LHCN-M2 (cell line): ENCODE measurements around the gene SCD5. TPM values are rescaled to one million over a fixed set of nuclear protein-coding genes. Genes with fewer than 3 reads are reported as not detected.

Source experiments
- DNase-seq: peaks from one replicate; pipeline ENCODE4 v3.0.0-alpha.2; 2012; ENCODE audit warnings: low read depth
- total RNA-seq: library from RNA; depleted of rRNA; stranded (reverse); fragments of >200 nt; gene quantifications from 2 replicates; pipeline ENCODE4 v1.2.3, GENCODE V29; 2014

The SCD5 gene
- total RNA-seq, 1 experiment from 2014 or later = 31.3 TPM

DNA sequence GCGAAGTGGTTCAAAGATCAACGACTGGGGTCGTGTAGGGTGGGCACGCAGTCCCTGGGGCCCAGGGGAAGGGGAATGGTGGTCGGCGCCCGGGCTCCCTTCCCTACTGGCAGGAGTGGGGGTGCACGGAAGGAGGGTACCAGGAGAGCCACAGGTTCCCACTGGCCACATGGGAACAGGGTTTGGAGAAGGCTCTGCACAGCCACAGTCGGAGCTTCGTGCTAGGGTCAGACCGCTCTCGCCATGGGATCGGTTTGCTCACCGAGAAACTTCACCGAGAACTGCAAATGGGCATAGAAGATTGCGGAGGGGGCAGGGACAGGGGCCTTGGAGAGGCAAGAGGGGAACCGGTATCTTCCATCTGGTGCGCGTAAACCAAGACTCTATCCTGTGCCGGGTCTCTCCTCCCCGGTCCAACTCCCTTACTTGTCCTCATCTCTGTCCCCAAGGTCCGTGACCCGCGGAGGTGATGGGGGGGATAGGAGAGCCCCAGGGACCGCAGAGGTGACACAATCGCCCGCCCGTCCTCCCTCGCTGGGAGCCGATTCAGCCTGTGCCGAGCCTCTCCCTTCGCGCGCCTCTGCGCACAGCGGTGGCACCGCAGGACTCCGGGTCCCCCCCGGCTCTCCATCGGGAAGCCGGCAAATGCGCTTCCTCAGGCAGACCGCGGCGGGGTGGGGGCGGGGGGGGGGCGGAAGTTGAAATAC is 1.0 kb downstream of the SCD5 start:
- DNase-seq = no peak

DNA sequence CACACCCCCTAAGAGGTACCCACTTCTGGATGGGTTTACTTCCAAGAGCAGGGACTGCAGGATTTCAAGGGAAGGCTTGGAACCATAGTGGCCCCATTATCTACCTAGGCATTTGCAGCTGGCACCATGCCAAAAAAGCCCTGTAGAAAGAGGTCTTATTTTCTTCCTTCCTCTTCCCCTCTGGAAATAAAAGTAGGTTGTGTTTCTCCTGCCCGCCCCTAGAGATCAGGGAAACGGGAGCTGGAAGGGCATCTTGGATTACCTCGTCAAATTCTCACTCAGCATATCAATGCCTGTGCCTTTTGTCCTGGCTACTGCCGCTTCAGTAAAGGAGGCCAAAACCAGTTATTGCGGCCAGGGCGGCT is 1.6 kb downstream of the SCD5 start:
- no peak for DNase-seq

- no peak for DNase-seq
Measured at GRCh38 chr4:82792912-82793649, 5.5 kb downstream of the SCD5 start.

- DNase-seq = no peak
Measured at GRCh38 chr4:82791179-82791578, 7.4 kb downstream of the SCD5 start.

- no peak for DNase-seq
Measured at GRCh38 chr4:82790060-82790660, 8.4 kb downstream of the SCD5 start.

GRCh38 chr4:82789025-82789776 is 9.4 kb downstream of the SCD5 start:
- DNase-seq = no peak

DNA sequence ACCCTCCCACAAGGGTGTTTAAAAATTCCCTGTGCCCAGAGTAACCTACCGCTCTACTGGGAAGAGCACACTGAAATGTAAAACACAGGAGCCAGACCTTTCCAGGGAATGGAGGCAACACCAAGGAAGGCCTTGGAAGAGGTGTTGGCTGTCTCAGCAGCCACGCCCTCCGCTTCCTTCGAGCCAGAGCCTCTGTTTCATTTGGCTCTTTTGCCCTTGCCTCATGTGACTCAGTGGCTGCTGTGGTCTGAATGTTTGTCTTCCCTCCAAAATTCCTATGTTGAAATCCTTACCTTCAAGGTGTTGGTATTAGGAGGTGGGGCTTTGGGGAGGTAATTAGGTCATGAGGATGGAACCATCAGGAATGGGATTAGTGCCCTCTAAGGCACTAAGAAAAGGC is 11.3 kb downstream of the SCD5 start:
- no peak for DNase-seq

DNA sequence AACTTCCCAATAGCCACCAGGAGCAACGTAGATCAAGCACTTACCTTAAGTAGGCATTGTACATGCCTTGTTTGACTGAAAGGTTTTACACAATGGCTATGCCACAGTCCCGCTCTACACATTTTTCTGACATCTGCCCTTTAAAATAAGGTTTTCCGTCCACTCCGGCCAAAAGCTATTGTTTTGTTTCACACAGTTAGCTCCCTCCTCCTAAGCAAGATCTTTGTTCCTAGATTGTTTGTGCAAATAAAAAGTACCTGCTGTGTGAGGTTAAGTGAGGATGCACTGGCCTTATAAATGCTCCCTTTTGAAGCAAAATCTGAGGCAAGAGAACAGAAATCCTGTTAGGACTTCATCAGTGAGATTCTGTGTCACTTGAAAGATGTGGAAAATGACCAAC is 11.8 kb downstream of the SCD5 start:
- DNase-seq = no peak

- DNase-seq = peak; percentile 97
Measured at GRCh38 chr4:82785611-82786400, 12.8 kb downstream of the SCD5 start.

DNA sequence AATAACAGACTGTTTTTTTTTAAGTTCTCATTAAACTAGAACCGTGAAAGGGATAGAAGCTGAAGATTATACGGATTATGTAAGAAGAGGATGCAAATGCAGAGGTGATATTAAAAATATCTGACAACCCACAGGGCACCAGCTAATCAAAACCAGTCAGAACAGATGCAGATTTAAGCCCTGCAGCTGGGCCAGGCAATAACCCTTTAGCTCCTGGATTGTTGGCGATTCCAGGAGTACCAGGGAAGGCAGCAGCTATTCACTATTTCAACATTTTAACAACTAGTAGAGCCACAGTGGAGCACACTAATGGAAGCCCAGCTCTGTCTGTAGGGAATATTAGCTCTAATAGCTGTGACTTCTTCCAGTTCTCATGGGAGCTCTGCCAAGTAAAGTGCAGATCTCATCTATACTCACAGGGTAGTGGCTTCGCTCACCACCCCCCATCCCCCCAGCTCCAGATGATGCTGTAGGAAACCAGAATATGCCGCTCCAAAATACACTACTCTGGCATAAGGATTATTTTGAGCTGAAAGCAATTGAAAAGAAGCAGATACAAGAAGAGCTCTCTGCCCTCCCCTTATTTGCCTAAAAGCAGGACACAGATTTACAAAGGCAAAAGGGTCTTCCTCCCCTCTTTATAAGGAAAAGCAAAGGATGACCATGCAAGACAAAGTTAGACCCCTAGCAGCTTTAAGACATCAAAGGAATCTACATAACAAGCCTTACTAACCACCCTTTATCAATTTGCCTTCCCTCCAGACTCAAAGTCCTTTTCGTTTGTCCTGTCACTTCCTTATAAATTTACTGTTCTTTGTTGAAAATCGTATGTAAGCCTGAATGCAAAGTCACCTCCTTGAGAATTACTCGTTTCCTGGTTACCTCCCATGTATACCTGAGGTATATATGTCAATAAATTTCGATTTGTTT is 13.7 kb downstream of the SCD5 start:
- peak; percentile 69 for DNase-seq

GRCh38 chr4:82782626-82783345 is 15.8 kb downstream of the SCD5 start:
- no peak for DNase-seq

GRCh38 chr4:82780752-82781231 is 17.8 kb downstream of the SCD5 start:
- DNase-seq = no peak

DNA sequence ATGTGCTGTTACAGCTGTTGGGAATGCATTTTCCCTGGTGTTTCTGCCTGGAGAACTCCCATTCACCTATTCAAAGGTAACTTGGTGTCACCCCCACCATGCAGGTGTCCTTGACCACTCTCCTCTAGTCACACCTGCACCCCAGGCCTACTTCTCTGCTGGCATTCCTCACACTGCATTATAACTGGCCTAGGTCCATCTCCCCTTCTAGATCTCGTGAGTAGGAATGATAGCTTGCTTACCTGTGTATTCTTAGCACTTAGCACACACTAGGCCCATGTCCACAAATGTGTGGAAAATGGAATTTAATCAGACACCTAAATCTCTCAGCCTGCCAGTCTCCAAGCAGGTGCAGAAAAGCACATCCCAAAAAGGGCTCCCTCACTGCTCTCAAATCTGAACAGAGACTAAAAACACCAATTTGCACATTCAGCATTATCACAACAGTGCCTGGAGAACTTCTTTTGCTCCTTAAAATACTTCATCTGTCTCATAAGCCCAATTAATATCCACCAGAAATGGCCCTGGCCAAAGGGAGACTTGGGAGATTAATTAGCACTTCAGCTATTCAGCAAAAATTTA is 18.3 kb downstream of the SCD5 start:
- no peak for DNase-seq

- DNase-seq = no peak
Measured at GRCh38 chr4:82779032-82779431, 19.6 kb downstream of the SCD5 start.

GRCh38 chr4:82777857-82778525 is 20.6 kb downstream of the SCD5 start:
- no peak for DNase-seq

GRCh38 chr4:82776925-82777542 is 21.6 kb downstream of the SCD5 start:
- no peak for DNase-seq

DNA sequence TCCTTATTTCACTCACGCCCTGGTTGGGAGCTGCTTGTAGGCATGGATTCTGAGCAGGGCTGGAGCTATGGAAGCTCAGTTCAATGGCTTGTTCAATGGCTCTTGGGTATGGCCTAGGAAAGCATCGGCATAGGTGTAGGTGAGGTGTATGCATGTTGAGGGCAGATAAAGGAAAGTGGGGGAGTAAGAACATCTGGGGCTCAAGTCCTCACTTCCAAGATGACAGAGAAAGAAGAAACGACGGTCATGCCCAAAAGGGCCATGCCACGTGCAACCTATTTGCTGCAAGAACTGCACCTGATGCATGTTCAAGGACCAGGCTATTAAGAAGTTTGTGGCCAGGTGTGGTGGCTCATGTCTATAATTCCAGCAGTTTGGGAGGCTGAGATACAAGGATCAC is 23.4 kb downstream of the SCD5 start:
- no peak for DNase-seq

DNA sequence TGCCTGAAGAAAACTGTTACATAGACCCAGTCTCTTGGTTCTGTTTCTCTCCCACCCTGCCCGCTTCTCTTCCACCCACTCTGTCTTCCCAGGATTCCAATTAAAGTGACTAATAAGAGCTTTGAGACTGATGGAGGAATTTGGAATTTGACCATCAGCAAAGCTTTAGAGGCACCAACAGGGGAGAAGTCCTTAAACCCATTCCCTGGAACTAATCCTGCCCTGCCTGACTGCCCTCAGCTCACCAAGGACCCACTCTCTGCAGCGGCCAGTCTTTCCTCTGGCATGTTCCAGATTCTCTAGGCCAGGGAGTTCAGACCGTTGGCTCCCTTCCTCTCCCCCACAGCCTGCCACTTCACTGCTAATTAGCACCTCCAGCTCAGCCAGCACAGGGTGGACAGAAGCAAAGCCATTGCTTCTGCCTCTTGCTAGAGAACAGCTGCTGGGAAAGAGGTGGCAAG is 23.9 kb downstream of the SCD5 start:
- DNase-seq = no peak
